GM10248 (cell line): ENCODE data around the gene MAML3.

Source experiments
- CTCF ChIA-PET: fragments of 300-600 bp; sonication (Branson Sonifier 250); formaldehyde crosslinking; extraction: SDS; loops from one replicate; lab custom pipeline; 2021; ENCODE audit warnings: antibody characterized with exemption; lab: Yijun Ruan, JAX
- POLR2A ChIA-PET: fragments of 350-650 bp; sonication (Branson Sonifier 250); formaldehyde crosslinking; extraction: SDS; loops from one replicate; lab custom pipeline; 2020; ENCODE audit warnings: antibody characterized with exemption; lab: Yijun Ruan, JAX
- DNase-seq: peaks from one replicate; pipeline ENCODE4 v3.0.0; 2012; ENCODE audit errors: extremely low spot score
- TF ChIP-seq, protein P1 (sequence below): IDR thresholded peaks from 2 replicates; pipeline ENCODE4 v1.5.1; 2012; ENCODE audit warnings: mild to moderate bottlenecking, low read depth; ENCODE audit errors: extremely low read depth, missing control alignments, control extremely low read depth

MAML3 gene

DNA sequence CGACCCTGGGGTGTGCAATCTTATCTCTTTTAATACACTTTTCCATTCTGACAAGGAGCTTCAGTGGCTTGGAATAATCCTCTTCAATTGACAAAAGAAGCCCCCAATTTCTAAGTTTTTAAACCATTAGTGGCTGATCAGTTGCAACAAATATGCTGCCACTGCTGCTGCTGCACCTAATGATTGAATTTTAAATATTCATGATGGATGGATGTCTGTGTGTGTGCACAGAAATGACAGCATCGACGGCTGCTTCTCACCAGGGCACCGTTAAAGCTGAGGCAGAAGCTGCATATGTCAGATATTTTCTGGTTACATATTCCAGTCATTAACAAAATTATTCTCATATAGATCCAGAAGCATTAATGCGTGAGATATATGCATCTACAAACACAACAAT is 306.0 kb downstream of the MAML3 start:
- CTCF ChIA-PET: no interaction called here
- no peak for DNase-seq
- TF ChIP-seq, protein P1, sequence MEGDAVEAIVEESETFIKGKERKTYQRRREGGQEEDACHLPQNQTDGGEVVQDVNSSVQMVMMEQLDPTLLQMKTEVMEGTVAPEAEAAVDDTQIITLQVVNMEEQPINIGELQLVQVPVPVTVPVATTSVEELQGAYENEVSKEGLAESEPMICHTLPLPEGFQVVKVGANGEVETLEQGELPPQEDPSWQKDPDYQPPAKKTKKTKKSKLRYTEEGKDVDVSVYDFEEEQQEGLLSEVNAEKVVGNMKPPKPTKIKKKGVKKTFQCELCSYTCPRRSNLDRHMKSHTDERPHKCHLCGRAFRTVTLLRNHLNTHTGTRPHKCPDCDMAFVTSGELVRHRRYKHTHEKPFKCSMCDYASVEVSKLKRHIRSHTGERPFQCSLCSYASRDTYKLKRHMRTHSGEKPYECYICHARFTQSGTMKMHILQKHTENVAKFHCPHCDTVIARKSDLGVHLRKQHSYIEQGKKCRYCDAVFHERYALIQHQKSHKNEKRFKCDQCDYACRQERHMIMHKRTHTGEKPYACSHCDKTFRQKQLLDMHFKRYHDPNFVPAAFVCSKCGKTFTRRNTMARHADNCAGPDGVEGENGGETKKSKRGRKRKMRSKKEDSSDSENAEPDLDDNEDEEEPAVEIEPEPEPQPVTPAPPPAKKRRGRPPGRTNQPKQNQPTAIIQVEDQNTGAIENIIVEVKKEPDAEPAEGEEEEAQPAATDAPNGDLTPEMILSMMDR: no peak
- POLR2A ChIA-PET: no interaction called here

DNA sequence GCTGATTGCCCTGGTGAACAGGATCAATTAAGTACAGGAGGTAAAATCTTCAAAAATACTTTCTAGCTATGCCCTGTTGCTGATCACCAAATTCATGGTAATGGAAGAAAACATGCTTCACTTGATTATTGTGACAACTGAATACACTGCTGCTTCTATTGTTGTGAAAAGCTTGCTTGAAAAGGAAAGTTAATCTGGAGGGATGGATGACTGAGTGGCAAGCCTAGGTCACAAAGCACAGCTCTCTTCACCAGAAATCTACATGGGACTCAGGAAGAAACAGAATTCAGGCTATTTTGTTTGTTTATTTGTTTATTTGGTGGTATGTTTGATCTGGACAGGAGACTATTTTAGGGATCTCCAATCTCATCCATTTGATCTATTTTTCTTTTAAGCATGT is 306.4 kb downstream of the MAML3 start:
- ChIA-PET POLR2A (no interaction called here), CTCF (no interaction called here)
- TF ChIP-seq, protein P1: no peak
- DNase-seq: no peak

DNA sequence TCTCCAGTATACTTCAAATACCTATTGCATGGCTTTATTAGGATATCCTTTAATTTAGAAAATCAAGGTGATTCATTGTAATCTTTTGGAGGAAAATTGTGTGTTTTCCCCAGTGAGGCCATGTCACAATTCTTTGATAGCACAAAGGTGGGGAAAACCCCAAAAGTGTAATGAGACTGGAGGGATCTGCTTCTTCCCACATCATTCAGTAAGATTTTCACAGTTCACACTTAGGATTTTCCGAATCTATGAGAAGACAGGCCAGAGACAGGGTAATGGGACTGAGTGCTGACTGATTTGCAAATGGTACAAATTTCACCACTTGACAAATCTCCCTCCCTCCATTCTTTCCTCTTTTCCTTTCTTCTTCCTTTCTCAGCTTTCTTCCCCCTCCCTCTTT is 307.2 kb downstream of the MAML3 start:
- TF ChIP-seq, protein P1: no peak
- POLR2A ChIA-PET: no interaction called here
- CTCF ChIA-PET: interaction anchor here (1.1 kb wide), 1 partner anchor 48 kb away, joined by 3 read pairs; no protein-coding TSS in a partner anchor
- no peak for DNase-seq

DNA sequence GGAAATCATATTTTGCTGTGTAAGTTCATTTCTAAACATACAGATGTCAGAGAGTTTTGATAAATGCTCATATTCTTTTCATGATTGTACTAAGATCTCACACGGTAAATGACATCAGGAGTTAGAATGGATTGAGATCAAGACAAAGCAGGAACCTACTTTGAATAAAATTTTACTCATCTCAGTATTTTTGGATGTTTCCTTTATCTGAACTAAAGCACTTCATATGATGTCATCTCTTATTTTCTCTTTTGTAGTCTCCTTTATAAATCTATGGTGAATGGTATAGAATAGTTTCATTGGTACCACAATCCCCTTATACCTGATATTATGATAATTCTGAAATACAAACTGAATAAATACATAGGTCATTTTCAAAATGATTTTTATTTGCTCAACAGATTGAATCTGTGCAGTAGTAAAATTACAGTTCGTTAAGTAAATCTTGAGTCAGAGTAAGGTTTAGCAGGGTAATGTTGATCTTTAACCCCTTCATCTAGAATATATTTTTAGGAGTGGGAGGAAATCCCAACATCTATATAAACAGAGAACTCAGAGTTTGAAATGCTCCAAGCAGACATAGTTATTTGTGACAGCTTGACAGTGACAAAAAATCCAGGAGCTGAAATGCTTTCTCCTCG is 308.4 kb downstream of the MAML3 start:
- ChIA-PET CTCF (interaction anchor here (1.1 kb wide), 1 partner anchor 49 kb away, joined by 3 read pairs; no protein-coding TSS in a partner anchor), POLR2A (no interaction called here)
- no peak for DNase-seq
- TF ChIP-seq, protein P1: no peak

DNA sequence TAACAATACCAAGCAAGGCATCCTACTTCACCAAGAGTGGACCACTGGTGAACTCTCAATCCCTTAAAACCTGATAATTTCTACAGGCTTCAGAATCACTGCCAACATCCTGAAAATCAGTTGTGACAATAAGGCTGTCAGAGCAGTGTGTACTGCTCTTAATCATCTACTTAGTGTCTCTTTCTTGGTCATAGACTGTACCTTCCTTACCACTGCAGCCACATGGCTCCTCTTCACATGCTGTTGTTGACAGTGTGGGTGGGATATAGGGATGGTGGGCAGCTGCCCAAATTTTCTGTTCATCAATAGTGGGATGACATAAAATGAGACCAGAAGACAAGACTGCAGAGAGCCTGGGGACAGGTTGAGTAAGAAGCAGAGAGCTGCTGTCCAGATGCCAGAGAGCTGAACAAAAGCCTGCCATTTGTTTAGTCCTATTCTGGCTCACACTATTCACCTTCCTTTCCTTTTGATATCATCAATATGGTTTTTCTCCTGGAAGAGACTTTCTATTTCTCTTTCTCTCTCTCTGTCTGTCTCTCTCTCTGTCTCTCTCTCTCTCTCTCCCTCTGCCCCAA is 309.4 kb downstream of the MAML3 start:
- DNase-seq: no peak
- ChIA-PET POLR2A (no interaction called here), CTCF (no interaction called here)
- TF ChIP-seq, protein P1: no peak

DNA sequence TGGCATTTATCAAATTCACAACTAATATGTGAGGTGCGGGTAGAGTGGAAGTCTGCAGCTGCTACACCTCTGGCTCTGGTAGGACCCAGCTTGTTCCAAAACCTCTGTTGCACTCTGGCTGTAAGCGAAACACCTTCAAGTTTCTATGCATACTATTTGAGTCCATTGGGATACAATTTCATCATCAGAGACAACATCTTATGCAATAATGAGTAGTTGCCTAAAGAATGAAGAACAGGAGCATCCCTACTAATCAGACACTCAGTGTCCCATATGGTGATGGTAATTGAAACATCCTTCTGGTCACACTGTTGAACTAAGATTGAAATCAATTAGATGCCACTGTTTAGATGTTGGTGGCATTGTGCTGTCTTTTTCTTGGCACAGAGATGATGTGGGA is 309.9 kb downstream of the MAML3 start:
- TF ChIP-seq, protein P1: no peak
- CTCF ChIA-PET: no interaction called here
- POLR2A ChIA-PET: no interaction called here
- DNase-seq: no peak
